Mesothelial cell of epicardium (in vitro differentiated cells): ENCODE results near the gene UBTD2. TPM values are rescaled to one million over a fixed set of nuclear protein-coding genes. Genes with fewer than 3 reads are reported as not detected.

Source experiments
- DNase-seq, 2 experiments: peaks; one replicate each; pipeline ENCODE4 v3.0.0; 2021; ENCODE audit warnings: low spot score in 2 of 2; ENCODE audit not compliant: unreplicated experiment in 2 of 2
- H3K27ac Mint-ChIP-seq: 2 replicates; pipeline ENCODE4 v1.8.0; 2021; ENCODE audit warnings: mixed read lengths
- H3K27me3 Mint-ChIP-seq: 2 replicates; pipeline ENCODE4 v1.8.0; 2021; ENCODE audit warnings: low read depth, mixed read lengths
- H3K36me3 Mint-ChIP-seq: 2 replicates; pipeline ENCODE4 v1.8.0; 2021; ENCODE audit warnings: mixed read lengths
- H3K4me1 Mint-ChIP-seq: 2 replicates; pipeline ENCODE4 v1.8.0; 2021; ENCODE audit warnings: mixed read lengths
- H3K4me3 Mint-ChIP-seq: 2 replicates; pipeline ENCODE4 v1.8.0; 2021; ENCODE audit warnings: mild to moderate bottlenecking, moderate library complexity, mixed read lengths
- H3K9me3 Mint-ChIP-seq: 2 replicates; pipeline ENCODE4 v1.8.0; 2021; ENCODE audit warnings: mixed read lengths
- CTCF ChIP-seq: fragments of 200-600 bp; sonication (generic); IDR thresholded peaks from one replicate; pipeline ENCODE4 v1.5.0; 2021; ENCODE audit warnings: antibody characterized with exemption; ENCODE audit not compliant: unreplicated experiment
- total RNA-seq: library from RNA; stranded (reverse); gene quantifications from 3 replicates; pipeline ENCODE4 v1.2.1, GENCODE V29; 2021

UBTD2 gene
- total RNA-seq, 1 donor from 2014 or later, result 43.8 TPM

DNA sequence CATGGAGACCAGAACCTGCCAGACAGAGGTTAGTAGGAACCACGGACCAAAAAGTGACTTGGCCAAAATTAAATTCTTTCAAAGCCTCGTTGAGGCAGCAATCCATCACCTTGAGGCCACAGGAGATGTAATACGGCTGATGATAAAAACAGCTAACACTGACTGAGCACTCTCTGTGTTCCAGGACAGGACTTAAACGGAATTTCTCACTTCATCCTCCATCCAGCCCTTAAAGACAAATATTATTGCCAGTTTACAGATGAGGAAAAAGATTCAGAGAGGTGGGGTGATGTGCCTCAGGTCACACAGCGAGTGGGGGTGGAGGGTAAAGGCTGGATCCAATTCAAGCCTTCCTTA lies 120.6 kb downstream of the UBTD2 start:
- DNase-seq, result no peak
- Mint-ChIP-seq H3K27me3 (no peaks in the 10 kb centered on the region), H3K36me3 (no peaks in the 10 kb centered on the region), H3K4me3 (no peak overlapping the region), H3K4me1 (peaks cover 13% of the 10 kb centered on the region), H3K27ac (no peak overlapping the region), H3K9me3 (no peaks in the 10 kb centered on the region)
- no peak for TF ChIP-seq CTCF

- Mint-ChIP-seq H3K36me3 (no peaks in the 10 kb centered on the region), H3K27ac (no peak overlapping the region), H3K4me3 (no peak overlapping the region), H3K27me3 (no peaks in the 10 kb centered on the region), H3K9me3 (no peaks in the 10 kb centered on the region), H3K4me1 (peaks cover 13% of the 10 kb centered on the region)
- DNase-seq, result no peak
- no peak for TF ChIP-seq CTCF
These were observed 121.1 kb downstream of the UBTD2 start for GRCh38 chr5:172162323-172162986.

GRCh38 chr5:172160506-172160905 lies 123.1 kb downstream of the UBTD2 start:
- Mint-ChIP-seq H3K27me3 (no peaks in the 10 kb centered on the region), H3K9me3 (no peaks in the 10 kb centered on the region), H3K4me3 (no peak overlapping the region), H3K4me1 (peaks cover 7% of the 10 kb centered on the region), H3K36me3 (peaks cover 1% of the 10 kb centered on the region), H3K27ac (no peak overlapping the region)
- DNase-seq, result no peak
- TF ChIP-seq CTCF, result no peak

Other genes starting within 250 kb of the UBTD2 start
- 15.5 to 16.6 TPM (median 16.0 TPM) in 3 replicates for gene STK10, start 95.5 kb downstream of the UBTD2 start, total RNA-seq
- gene EFCAB9, start 89.6 kb downstream of the UBTD2 start, total RNA-seq, result not detected in 3 replicates
- gene SH3PXD2B, start 170.8 kb upstream of the UBTD2 start, total RNA-seq, result 68.9 to 74.4 TPM (median 71.4 TPM) in 3 replicates